Measurements from ENCODE around the gene AARS2. TPM values are rescaled to one million over a fixed set of nuclear protein-coding genes. Genes with fewer than 3 reads are reported as not detected.

The AARS2 gene
- total RNA-seq, 4 donors from 2014 or later: 9.0 to 21.9 (median 12.2) TPM

DNA sequence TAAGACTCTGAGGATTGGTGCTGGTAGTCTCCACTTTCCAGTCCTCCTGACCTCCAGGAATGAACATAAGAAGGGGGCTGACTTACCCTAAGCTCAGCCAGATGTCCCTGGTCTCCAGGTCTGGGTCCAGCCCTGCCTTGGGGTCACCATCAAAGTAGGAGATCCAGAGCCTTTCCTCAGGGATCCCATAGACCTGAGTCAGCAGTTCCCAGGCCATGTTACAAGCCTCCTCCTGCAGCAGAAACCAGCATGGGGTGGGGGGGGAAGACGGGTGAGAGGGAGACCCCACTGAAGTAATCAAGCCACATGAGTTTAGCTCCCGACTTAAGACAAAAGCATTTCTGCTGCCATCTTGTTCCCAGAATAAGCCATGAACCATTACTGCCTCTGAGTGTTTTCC lies 1.8 kb downstream of the AARS2 start:
- Histone ChIP-seq H3K9me3 (no peaks in the 10 kb centered on the region), H3K4me3 (no peak overlapping the region), H3K36me3 (peaks cover 12 to 56% (median 18%) of the 10 kb centered on the region in 3 donors), H3K27me3 (no peaks in the 10 kb centered on the region), H3K4me1 (peaks cover 6 to 19% (median 11%) of the 10 kb centered on the region in 3 donors), H3K27ac (peak overlapping the region in 2 of 4 donors; percentile 89 to 90)
- WGBS, 2 donors: 66 to 89% methylated on average over 2 of the region's 2 CpGs
- no peak for TF ChIP-seq POLR2A (IDR thresholded peaks at IDR 0.05)
- TF ChIP-seq, protein P1, sequence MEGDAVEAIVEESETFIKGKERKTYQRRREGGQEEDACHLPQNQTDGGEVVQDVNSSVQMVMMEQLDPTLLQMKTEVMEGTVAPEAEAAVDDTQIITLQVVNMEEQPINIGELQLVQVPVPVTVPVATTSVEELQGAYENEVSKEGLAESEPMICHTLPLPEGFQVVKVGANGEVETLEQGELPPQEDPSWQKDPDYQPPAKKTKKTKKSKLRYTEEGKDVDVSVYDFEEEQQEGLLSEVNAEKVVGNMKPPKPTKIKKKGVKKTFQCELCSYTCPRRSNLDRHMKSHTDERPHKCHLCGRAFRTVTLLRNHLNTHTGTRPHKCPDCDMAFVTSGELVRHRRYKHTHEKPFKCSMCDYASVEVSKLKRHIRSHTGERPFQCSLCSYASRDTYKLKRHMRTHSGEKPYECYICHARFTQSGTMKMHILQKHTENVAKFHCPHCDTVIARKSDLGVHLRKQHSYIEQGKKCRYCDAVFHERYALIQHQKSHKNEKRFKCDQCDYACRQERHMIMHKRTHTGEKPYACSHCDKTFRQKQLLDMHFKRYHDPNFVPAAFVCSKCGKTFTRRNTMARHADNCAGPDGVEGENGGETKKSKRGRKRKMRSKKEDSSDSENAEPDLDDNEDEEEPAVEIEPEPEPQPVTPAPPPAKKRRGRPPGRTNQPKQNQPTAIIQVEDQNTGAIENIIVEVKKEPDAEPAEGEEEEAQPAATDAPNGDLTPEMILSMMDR (IDR thresholded peaks at IDR 0.05): no peak
- intact Hi-C loops (cut with DNase I): no loop called here
- DNase-seq: no peak

DNA sequence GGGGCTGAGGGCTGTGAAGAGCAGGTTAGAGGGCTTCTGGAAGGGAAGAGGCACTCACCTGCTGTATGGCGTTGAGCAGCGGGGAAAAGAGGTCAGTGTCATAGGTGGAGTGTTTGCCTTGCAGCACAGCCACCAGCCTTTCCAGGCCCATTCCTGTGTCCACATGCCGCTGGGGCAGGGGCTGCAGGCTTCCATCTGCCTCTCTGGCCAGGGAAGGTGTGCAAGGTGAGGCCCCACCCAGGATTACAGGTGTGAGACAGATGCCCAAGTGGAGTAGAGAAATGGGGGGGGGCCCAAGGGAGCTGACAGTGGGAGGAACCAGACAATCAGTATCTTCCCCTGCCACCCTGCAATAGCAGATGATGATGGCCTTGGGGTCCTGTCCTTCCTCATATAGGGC lies 2.9 kb downstream of the AARS2 start:
- TF ChIP-seq, protein P1 (IDR thresholded peaks at IDR 0.05): no peak
- TF ChIP-seq POLR2A (IDR thresholded peaks at IDR 0.05): no peak
- intact Hi-C loops (cut with DNase I): no loop called here
- Histone ChIP-seq H3K27me3 (no peaks in the 10 kb centered on the region), H3K36me3 (peaks cover 18 to 67% (median 24%) of the 10 kb centered on the region in 3 donors), H3K9me3 (no peaks in the 10 kb centered on the region), H3K27ac (no peak overlapping the region), H3K4me1 (peaks cover 6 to 19% (median 11%) of the 10 kb centered on the region in 3 donors), H3K4me3 (no peak overlapping the region)
- 88 to 92% methylated on average over 3 of the region's 3 CpGs for WGBS, 2 donors
- no peak for DNase-seq

DNA sequence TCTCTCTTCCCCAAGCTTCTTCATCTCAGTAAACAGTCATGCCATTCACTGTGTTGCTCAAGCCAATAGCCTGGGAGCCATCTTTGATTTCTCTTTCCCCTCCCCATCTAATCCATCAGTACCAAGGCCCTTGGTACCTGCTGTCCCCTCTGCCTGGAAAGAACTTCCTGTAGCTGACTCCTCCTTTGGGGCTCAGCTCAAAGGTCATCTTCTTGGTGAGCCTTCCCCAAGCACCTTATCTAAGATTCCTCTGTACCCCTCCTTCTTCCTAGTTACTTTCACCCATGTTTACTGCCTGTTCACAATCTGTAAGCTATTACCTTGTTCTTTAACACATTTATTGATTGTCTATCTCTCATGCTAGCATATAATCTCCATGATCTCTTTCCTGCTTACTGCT lies 3.5 kb downstream of the AARS2 start:
- intact Hi-C loops (cut with DNase I): no loop called here
- TF ChIP-seq, protein P1 (IDR thresholded peaks at IDR 0.05): no peak
- no peak for TF ChIP-seq POLR2A (IDR thresholded peaks at IDR 0.05)
- Histone ChIP-seq H3K4me3 (no peak overlapping the region), H3K27ac (no peak overlapping the region), H3K9me3 (no peaks in the 10 kb centered on the region), H3K36me3 (peaks cover 22 to 73% (median 27%) of the 10 kb centered on the region in 3 donors), H3K27me3 (no peaks in the 10 kb centered on the region), H3K4me1 (peaks cover 6 to 19% (median 11%) of the 10 kb centered on the region in 3 donors)
- DNase-seq: no peak

DNA sequence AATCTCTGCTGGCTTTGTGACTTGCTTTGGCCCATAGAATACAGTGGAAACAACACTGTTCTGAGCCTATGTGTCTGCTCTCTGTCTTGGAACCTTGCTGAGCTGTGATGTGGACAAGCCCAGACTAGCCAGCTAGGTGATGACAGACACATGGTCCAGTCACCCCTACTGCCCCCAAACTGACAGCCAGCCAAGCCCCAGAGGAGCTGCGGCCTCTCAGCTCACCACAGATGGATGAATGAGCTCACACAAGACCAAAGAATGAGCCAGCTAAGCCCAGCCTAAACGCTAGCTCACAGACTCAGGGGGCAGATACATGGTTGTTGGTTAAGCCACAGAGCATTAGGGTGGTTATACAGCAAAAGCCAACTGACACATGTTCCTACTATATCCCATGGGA lies 4.1 kb downstream of the AARS2 start:
- no peaks in the 10 kb centered on the region for H3K9me3 ChIP-seq
- 57 to 73% methylated on average over 1 to 2 of the region's 2 CpGs for whole genome bisulfite sequencing, 2 donors
- H3K4me1 ChIP-seq: peaks cover 6 to 19% (median 11%) of the 10 kb centered on the region in 3 donors
- intact Hi-C loops (cut with DNase I): no loop called here
- peaks cover 23 to 78% (median 33%) of the 10 kb centered on the region in 3 donors for H3K36me3 ChIP-seq
- no peak overlapping the region for H3K27ac ChIP-seq
- TF ChIP-seq POLR2A (IDR thresholded peaks at IDR 0.05): no peak
- TF ChIP-seq, protein P1 (IDR thresholded peaks at IDR 0.05): no peak
- DNase-seq: no peak
- no peak overlapping the region for H3K4me3 ChIP-seq
- H3K27me3 ChIP-seq: no peaks in the 10 kb centered on the region

DNA sequence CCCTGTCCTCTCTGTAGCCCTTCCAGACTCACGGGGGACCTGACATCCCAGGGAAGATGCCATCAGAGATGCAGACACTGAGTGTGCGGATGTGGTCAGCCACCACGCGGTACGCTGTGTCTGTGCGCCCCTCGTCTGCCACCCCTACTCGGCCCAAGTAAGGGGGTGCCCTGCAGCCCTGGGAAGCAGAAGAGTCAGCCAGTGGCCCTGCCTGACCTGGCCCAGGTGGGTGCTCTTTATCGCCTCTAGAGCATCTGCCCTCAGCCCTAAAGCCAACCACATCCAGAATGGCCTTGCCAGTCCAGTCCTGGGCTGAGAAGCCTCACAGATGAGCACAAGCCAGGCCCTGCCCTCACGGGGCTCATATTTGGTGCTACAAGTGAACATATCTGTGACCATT lies 5.9 kb downstream of the AARS2 start:
- Histone ChIP-seq H3K4me1 (peaks cover 2 to 14% (median 6%) of the 10 kb centered on the region in 3 donors), H3K27me3 (no peaks in the 10 kb centered on the region), H3K9me3 (no peaks in the 10 kb centered on the region), H3K27ac (no peak overlapping the region), H3K4me3 (no peak overlapping the region), H3K36me3 (peaks cover 38 to 97% (median 44%) of the 10 kb centered on the region in 3 donors)
- 85 to 93% methylated on average over 5 to 9 of the region's 10 CpGs for whole genome bisulfite sequencing, 2 donors
- intact Hi-C loops (cut with DNase I): no loop called here
- no peak for DNase-seq
- TF ChIP-seq, protein P1 (IDR thresholded peaks at IDR 0.05): no peak
- TF ChIP-seq POLR2A (IDR thresholded peaks at IDR 0.05): no peak
